Stimulated activated CD4-positive, alpha-beta T cell treated with anti-CD3 and anti-CD28 coated beads, Interleukin-1b, Interleukin-23, amount 100 ng/mL, for 24 hours (primary cell): ENCODE results near the gene LRSAM1.

Source experiments
- DNase-seq, 4 experiments: peaks; one replicate each; pipeline ENCODE4 v3.0.0-alpha.2; 2020; ENCODE audit warnings: low read depth in 4 of 4, low spot score in 1 of 4

LRSAM1 gene

DNA sequence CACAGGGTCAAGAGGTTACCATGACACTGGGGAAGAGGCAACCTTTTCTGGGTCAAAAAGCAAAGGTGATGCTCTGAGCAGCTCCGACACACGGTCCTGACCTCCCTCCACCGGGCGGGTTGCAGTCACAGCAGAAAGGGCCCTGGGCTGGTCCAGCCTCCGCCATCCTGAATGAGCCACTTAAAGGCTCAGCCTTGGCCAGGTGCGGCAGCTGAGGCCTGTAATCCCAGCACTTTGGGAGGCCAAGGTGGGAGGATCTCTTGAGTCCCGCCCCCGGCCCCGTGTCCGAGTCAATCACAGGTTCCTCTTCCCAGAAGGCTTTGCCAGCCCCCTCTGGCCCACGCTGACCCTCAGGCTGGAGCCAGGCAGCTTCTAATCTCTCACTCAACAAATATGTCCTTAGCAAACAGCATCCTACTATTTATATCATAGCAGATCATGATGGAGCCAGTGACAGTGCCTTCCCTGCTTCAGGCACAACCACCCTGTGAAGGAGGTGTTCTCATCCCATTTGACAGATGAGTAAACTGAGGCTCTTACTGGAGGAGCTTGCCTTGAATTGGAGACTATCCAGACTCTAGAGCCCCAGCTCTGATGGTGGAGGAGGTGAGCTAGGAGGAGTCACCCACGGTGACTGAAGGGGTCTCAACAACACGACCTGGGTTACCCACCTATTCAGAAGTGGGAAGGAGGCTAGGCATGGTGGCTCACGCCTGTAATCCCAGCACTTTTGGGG is 79.1 kb downstream of the LRSAM1 start:
- DNase-seq, result no peak

DNA sequence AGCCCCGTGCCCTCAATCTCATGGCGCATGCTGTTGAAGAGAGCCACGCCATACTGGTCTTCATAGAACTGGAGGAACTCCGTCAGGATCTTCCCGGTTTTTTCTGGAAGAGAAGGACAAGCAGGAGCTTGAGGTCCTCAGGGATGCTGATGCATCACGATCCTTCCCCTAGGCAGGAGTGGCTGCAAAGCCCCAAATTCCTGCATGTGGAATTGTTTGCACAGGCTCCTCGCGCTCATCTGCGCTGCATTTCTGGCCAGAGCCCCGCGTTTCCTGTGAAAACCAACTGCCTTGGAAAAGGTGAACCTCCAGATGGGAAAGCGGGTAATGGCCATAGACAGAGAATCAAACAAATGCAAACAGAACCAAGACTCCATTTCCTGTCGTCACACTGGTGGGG is 80.4 kb downstream of the LRSAM1 start:
- no peak for DNase-seq

DNA sequence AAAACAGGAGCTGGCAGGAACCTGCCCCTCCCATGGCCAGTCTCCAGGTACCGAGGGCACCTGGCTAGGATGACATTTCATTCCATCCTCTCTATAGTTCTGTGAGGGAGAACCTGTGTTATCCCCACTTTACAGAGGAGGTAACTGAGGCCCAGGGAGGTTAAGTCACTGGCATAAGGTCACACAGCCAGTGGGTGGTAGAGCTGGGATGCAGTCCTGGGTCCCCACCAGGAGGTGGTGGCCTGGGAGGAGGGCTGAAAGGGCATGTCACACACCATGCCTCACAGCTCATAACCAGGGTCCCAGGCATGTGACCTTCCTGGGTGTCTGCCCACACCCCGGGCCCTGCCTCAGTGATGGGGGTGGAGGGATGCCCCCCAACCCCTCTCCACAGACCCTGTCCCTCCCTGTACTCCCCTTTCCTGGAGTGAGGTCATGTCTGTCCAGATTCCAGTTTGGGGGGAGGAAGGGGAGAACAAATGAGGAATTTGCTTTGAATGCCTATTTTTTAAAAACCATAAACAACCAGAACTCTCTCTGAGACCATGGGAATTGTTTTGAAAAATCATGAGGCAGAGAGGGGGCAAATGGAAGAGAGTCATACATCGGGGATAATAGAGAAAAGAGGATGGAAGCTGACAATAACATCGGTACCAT is 83.1 kb downstream of the LRSAM1 start:
- no peak for DNase-seq

DNA sequence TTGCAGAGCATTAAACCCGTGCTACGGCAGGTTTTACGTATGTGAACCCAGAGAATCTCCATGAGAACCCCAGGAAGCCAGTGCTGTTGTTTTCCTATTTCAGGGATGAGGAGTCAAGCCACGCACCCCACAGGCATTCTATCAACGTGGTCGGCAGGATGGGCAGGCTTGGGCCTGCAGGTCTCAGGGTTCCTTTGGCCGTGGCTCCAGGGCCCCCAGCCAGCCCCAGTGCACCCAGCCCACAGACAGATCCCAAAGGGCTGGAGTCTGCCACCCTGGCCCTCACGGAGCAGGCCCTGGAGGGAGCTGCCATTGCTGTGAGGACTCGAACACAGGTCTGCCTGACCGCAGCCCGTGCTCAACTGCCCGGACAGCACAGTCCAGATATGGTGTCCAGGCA is 83.6 kb downstream of the LRSAM1 start:
- DNase-seq, result no peak

DNA sequence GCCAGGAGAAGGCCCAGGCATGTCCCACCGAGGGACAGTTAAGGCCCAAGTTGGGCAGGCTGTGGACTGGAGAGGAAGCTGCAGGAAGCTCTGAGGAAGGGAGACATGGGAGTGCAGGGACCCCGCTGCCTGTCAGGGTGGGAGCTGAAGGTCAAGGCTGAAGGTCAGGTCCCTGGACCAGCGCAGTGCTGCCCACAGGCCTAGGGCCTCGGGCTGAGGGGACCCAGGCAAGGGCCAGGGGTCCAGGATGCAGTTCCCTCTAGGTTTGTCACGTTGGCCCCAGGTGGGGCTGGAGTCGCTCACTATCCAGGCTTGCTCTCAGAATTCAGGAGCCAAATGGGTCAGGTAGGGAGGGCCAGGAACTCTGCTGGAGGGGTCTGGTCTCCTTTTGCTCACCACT is 84.1 kb downstream of the LRSAM1 start:
- no peak for DNase-seq

DNA sequence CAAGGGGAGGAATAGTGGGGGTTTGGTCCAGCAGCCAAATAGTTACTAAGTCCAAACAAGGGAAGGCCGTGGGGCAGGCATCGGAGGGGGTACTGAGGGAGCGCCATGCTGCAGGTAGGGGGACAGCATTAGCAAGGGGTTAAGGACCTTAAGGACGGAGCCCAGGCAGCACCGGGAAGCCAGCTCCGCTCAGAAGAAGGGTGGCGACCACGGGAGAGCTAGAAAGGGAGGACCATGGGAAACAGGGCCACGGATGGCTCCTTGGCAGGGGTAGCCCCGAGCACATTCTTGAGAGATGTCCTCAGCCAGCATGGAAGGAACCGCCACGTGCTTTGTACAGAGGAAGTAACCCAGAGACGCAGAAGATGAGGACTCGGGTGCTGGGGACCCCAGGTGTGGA is 84.5 kb downstream of the LRSAM1 start:
- DNase-seq, result no peak

DNA sequence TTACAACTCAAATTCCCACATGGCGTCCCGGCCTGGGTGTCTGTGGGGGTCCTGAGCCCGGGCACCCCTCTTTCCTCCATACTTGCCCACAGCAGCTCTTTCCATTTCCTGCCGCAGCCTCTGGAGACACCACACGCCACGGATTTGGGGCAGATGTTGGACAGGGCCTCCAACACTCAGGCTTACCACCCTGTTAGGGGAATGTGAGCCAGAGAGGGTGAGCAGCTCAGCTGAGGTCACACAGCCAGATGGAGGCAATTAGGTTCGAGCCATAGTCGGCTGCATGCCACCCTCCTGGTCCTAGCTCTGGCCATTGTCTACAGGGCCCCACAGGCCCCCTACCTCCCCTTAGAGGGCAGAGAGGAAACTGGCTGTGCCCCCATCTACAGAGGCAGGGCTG is 85.2 kb downstream of the LRSAM1 start:
- no peak for DNase-seq

DNA sequence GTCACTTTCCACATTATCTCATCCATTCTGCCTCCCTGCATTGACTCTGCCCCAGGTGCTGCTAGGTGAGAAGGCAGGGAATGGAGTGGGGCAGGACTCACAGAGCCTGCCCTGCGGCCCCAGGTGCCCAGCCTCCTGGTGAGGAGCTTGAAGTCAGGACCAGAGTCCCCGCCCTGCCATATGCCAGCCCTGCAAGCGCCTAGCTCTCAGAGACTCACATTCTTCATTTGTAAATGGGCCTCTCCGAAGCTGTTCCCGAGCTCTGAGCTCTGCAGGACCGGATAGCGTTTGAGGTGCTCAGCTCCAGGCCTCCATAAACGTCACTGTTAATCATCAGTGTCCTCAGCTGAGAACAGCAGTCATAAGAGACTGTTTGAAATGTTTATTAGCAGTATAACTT is 85.7 kb downstream of the LRSAM1 start:
- DNase-seq, result no peak

DNA sequence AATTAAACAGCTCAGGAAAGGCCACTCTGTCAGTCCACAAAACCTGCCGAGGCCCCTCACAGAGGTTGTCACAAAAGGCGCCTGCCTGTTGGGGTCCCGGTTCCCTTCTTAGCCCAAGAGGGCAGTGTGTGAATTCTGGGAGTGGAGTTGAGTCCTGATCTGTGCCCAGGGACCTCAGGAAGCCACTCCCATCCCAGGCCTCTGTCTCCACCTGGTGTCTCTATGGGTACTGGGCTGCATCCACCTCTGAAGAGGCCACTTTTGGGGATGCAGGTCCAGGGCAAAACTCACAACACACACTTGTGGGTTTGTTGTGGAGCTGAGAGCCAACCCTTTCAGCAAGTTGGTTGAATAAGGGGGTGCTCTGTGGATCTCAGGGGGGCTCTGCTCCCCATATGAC is 86.5 kb downstream of the LRSAM1 start:
- DNase-seq, result no peak

DNA sequence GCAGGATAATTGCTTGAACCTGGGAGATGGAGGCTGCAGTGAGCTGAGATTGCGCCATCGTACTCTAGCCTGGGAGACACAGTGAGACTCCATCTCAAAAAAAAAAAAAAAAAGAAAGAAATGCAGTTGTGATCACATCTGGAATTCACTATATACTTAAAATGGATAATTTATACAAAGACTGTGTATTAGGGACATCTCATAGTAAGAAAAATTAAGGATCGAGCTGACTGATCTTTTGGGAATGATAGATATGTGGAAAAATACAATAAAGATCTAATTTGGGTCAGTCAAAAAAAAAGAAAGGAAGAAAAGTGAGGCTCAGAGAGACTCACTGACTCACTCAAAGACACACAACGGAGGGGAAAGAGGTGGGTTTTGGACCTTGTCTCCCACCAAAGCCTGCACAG is 87.5 kb downstream of the LRSAM1 start:
- no peak for DNase-seq

DNA sequence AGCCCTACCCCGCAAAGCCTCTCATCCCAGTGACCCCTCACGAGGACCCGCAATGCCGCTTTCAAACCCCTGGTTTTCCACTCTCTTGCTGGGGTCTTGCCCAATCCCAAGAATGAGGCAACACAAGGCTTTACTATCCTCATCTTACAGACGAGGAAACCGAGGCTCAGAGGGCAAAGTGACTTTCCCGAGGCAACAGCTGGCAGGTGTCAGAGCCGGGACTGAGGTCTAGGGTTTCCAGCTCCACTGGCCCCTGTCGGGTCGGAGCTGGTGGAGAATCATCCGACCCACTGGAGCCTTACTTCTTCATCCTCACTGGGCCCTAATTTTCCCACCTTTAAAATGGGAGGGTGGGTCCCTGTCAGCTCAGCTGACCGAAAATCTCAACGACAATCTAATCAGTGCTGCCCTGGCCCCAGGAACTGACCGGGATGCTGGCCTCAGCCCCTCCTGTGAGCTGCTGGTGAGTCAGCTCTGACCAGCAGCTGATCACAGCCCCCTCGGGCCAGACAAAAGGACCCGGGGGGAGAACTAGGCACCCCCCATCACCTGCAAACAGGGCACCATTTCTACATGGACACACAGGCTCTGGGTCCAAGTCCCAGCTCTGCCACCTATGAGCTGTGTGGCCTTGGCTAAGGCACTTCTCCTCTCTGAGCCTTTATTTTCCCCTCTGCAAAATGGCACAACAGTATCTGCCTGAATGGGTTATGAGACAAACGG is 88.1 kb downstream of the LRSAM1 start:
- DNase-seq, result no peak

DNA sequence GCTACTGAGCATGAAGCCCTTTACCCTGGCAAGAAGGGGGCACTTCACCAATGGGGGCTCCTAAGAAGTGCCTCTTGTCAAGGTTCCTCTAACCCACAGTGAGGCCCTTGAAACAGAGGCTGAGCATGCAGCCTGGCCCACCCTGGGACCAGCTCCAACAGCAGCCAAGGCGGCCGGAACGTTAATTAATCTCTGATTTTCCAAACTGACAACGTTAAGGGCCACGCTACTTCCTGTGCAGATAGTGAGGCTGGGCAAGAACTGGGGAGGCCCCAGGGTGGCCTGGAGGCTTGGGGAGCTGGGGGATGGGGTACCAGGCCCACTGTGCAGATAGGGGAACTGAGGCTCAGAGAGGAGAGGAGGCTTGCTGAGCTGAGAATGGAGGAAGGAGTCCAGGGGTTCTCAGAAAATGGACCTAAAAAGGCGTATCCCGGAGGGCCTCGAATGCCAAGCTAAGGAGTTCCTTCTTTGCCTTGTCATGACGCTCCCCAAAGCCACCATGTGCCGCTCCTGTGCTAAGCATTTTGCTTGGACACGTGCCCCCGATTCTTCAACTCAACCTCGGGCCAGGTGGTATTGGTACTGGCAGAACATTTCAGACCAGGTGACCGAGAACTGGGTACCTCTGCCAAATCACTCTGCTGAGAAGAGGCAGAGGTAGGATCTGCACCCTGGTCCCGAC is 88.8 kb downstream of the LRSAM1 start:
- DNase-seq, result no peak

DNA sequence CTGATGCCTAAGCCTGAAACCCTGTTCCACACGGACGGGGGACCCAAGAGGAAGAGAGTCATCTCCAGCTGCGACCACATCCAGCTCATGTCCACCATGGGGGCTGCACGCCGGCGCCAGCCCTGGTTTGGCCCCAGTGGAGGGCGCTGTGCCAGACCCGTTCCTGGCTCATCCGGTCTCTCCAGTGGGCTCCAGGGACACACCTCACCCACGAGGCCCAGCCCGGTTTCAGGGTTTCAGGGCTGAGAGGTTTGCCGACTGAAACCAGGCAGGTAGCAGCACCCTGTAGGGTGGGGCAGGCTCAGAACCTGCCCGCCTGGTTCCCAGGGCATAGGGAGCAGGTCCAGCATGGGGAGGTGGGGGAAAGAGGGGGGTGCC is 89.3 kb downstream of the LRSAM1 start:
- no peak for DNase-seq

DNA sequence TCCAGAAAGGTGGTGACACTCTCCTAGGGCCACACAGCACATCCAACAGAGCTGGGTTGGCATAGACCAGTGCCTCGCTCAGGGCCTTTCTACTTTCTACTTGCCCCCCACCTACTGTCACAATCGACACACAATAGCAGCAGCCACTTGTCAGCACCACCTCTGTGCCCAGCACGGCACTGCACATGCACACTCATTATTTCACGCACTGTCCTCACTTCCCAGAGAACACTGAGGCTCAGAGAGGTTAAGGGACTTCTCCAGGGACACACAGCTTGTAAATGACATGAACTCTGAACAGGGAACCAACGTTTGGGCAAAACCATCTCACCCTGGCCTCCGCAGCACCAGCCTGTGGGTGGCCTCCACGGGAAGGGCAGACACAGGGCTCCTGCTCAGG is 89.9 kb downstream of the LRSAM1 start:
- DNase-seq, result no peak

DNA sequence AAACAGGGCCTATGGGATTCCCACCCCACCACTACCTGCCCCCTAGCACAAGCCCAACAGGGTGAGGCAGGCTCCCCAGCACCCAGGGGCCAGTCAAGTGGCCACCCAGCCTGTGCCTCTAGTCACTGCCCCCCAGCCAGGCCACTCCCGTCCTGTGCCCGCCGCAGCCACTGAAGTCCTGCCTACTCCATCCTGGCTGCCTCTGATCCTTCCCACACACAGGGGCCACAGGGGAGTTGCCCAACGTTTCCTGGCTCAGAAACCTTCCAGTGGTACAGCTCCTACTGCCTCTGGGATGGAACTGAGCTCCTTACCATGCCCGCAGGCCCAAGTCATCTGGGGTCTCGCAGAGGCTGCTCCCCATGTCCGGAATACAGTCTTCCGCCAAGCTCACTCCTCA is 90.6 kb downstream of the LRSAM1 start:
- DNase-seq, result no peak

DNA sequence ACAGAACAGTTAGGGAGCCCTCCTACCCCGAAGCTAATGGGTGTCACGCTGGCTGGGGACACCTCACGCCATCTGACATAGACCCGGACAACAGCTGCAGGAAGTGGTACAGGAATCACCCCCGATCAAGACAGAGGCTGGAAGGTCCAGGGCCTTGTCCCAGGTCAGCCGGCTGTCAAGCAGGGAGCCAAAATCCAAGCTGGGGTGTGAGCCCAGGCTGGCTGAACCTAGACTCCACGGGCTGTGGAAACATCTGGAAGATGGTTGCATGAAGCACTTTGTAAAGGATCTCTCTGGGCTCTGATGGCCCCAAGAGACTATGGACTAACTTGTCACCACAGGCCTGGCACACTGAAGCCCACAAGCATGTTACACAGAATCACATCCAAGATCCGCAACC is 91.9 kb downstream of the LRSAM1 start:
- no peak for DNase-seq

DNA sequence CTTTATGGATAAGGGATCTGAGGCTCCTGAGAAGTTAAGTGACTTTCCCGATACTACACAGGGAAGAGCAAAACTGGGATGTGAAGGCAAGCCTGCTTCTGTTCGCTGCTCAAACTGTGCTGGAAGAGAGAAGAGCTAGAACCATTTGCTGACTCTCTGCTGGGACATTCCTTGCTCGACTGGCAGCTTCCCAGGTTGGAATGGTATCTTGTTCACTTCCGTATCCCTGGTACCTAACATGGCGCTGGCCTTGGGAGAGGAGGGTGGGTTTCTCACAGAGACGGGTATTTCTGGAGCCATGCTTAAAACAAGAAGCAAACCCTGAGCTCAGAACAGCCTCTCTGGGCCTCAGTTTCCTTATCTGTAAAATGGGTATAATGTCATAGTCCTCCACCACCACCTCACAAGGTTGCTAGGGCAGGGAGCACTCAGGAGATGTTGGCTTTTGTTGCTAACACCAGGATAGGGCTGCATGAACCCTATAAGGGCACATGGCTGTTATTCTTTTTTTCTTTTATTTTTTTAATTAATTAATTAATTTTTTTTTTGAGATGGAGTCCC is 92.7 kb downstream of the LRSAM1 start:
- no peak for DNase-seq

DNA sequence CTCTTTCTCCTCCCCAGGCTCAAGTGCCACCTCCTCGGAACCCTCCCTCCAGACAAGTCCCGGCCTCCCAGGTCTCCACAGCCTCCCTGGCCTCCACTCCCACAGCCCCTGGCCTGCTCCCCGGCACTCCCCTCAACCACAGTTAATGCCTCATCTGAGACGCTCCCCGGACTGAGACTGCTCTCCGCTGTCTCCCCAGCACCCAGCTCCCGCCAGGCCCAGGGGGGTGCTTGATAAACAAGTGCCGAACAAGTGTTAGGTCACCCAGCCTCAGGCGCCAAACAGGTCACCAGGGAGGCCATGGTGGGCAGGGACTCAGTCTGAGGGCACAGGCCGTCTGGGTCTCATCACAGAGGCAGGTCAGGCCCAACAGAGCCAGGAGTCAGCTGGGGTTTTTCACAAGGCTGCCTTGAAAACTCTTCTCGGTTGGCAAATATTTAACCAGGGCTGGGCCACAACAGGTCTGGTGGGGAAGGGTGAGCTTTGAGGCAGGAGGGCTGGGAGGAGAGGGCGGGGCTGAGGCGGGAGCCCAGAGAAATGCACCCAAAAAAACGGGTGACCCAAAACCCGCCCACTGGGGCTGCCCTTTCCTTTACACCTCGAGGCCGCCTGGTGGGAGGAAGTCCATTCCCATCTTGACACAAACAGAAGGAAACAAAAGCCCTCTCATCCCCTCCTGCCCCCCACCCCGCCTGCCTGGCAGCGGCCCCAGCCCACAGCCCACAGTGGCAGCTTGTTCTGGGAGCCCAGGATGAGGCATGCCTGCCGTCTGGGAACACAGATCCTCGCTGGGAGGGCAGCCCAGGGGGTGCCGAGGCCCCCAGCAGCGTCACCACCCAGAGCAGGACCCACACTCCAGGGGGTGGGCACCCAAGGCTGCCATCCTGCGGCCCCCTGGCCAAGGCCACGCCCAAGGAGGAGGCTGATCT is 94.2 kb downstream of the LRSAM1 start:
- no peak for DNase-seq

DNA sequence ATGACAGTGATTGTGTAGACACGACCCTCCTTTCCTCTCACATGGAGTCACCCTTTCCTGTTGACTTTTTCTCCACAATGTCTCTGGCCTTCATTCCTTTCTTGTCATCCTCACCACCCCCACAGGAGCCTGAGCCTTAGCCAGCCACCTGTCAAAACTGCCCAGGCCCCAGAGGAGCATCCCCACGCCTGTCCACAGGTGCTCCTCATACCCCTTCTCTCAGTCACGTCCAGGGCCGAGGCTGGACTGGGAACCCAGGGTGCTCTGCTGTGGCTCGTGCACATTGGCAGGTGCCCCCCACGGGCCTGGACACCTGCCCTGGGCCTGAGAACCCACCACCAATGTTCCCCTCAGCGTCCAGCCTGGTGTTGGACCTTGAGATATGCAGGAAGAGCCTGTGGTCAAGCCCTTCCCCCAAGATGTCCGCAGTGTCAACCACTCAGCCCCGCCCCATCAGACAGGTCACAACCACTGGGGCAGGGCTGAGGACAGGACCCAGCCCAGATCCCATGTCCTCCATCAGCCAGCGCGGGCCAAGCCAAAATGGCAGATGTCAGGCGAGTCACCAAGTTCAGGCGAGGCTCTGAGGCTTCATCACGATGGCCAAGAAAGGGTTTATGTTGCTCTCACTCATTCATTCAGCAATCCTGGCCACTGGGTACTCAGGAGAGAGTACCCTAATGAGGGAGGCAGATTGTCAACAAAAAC is 95.0 kb downstream of the LRSAM1 start:
- no peak for DNase-seq

DNA sequence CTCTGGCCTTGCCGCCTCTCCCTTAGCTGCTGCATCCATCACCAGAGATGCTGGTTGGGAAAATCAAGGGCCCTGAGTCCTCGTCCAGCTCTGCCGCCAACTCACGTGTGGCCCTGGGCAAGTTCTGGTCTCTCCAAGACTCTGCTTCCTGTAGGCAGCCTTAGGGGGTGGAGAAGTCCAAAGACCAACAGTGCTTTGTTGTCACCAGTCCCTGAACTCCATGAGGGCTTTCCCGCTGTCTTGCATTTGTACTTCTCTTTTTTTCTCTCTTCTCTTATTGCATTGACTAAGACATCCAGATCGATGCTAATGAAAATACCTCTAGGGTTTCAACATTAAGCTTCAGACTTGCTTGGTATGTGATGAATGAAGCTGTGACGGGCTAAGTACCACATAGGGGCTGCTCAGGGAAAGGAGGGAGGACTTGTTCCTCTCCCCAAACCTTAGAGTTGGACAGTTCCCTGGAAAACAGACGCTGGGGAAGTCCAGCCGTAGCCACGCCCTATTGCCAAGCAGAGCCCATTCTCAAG is 97.1 kb downstream of the LRSAM1 start:
- no peak for DNase-seq
